ENCODE measurements around the gene ENPEP. TPM values are rescaled to one million over a fixed set of nuclear protein-coding genes. Genes with fewer than 3 reads are reported as not detected.
"Not testable (repeated sequence)": the region's sequence is repeated elsewhere in the genome, so short reads cannot be mapped to it uniquely, and the experiment has no call there.

Gene ENPEP
- total and polyA plus RNA-seq, 2 experiments from 2014 or later: 3.7 to 8.7 TPM

DNA sequence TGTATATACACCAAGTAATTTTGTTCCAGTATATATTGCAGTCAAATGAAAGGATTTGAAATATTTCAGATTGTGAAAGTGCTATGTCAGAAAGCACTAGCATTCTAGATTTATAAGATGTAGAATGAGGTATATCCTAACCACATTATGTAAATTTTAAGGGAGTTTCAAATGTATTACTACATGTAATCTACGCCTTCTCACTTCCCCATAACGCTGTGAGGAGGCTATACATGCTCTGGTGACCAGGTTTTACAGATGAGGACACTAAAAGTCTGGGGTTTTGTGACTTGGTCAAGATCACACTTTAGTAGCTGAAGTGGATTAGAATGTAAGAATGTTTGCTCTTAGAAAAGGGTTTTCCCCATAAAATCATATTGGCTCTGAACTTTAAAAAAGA, 8.1 kb downstream of the ENPEP start:
- no peaks in the 10 kb centered on the region for H3K79me2 ChIP-seq
- H3K9me3 ChIP-seq (ENCODE audit: low read depth): no peaks in the 10 kb centered on the region
- H3K4me1 ChIP-seq (ENCODE audit: insufficient read depth): peaks cover 34% of the 10 kb centered on the region
- H2AFZ ChIP-seq: no peak overlapping the region
- TF ChIP-seq EZH2 (IDR thresholded peaks at IDR 0.05; ENCODE audit: borderline replicate concordance) (no peak), EZH2phosphoT487 (IDR thresholded peaks at IDR 0.05; ENCODE audit: low read depth, severe bottlenecking, unreplicated experiment) (no peak)
- TF ChIP-seq, protein P1, sequence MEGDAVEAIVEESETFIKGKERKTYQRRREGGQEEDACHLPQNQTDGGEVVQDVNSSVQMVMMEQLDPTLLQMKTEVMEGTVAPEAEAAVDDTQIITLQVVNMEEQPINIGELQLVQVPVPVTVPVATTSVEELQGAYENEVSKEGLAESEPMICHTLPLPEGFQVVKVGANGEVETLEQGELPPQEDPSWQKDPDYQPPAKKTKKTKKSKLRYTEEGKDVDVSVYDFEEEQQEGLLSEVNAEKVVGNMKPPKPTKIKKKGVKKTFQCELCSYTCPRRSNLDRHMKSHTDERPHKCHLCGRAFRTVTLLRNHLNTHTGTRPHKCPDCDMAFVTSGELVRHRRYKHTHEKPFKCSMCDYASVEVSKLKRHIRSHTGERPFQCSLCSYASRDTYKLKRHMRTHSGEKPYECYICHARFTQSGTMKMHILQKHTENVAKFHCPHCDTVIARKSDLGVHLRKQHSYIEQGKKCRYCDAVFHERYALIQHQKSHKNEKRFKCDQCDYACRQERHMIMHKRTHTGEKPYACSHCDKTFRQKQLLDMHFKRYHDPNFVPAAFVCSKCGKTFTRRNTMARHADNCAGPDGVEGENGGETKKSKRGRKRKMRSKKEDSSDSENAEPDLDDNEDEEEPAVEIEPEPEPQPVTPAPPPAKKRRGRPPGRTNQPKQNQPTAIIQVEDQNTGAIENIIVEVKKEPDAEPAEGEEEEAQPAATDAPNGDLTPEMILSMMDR (IDR thresholded peaks at IDR 0.05; ENCODE audit: poor library complexity): no peak
- H3K36me3 ChIP-seq (replicated peaks; ENCODE audit: insufficient read depth, low read depth): no peaks in the 10 kb centered on the region
- WGBS (ENCODE audit: low lambda C conversion rate, missing lambda C conversion rate): 90% methylated on average over 2 of the region's 2 CpGs
- H3K4me3 ChIP-seq: no peak overlapping the region
- H3K27me3 ChIP-seq: no peaks in the 10 kb centered on the region
- H3K27ac ChIP-seq: peak overlapping the region; percentile 39
- H4K20me1 ChIP-seq (ENCODE audit: insufficient read depth, poor library complexity, severe bottlenecking): no peaks in the 10 kb centered on the region
- H3K9me2 ChIP-seq (replicated peaks; ENCODE audit: insufficient read depth): no peaks in the 10 kb centered on the region
- no peak for DNase-seq (ENCODE audit: low spot score)
- H3K4me2 ChIP-seq: no peak overlapping the region

DNA sequence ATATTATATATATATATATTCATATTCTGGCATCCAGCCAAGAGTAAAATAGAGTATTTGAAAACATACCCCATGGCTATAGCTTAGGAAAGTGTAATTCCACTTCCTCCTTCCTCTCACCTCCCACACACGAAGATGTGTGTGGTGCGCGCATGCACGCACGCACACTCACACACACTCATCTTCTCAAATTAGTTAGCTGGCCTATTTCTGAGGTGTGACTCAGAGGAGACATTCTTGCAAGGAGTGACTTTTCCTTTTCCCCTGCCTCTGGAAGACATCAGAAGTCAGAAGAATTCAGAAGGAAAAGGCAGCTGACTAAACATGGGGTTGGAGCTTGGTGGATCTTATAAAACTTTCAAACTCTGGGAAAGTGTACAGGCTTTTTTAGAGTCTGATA, 8.8 kb downstream of the ENPEP start:
- DNase-seq (ENCODE audit: low spot score): peak; percentile 46
- H3K4me3 ChIP-seq: no peak overlapping the region
- H3K27ac ChIP-seq: peak overlapping the region; percentile 30
- H2AFZ ChIP-seq: no peak overlapping the region
- H3K4me1 ChIP-seq (ENCODE audit: insufficient read depth): peaks cover 34% of the 10 kb centered on the region
- no peak overlapping the region for H3K4me2 ChIP-seq
- WGBS (ENCODE audit: low lambda C conversion rate, missing lambda C conversion rate): 57% methylated on average over 5 of the region's 5 CpGs
- no peak for TF ChIP-seq EZH2phosphoT487 (IDR thresholded peaks at IDR 0.05; ENCODE audit: low read depth, severe bottlenecking, unreplicated experiment)
- no peaks in the 10 kb centered on the region for H3K9me3 ChIP-seq (ENCODE audit: low read depth)
- no peaks in the 10 kb centered on the region for H3K79me2 ChIP-seq
- no peaks in the 10 kb centered on the region for H4K20me1 ChIP-seq (ENCODE audit: insufficient read depth, poor library complexity, severe bottlenecking)
- H3K9me2 ChIP-seq (replicated peaks; ENCODE audit: insufficient read depth): no peaks in the 10 kb centered on the region
- no peaks in the 10 kb centered on the region for H3K27me3 ChIP-seq
- no peaks in the 10 kb centered on the region for H3K36me3 ChIP-seq (replicated peaks; ENCODE audit: insufficient read depth, low read depth)

- 22% methylated on average over 1 of the region's 1 CpG for WGBS (ENCODE audit: low lambda C conversion rate, missing lambda C conversion rate)
- peaks cover 34% of the 10 kb centered on the region for H3K4me1 ChIP-seq (ENCODE audit: insufficient read depth)
- DNase-seq (ENCODE audit: low spot score): no peak
- H3K27ac ChIP-seq: peak overlapping the region; percentile 30
- H4K20me1 ChIP-seq (ENCODE audit: insufficient read depth, poor library complexity, severe bottlenecking): no peaks in the 10 kb centered on the region
- H3K9me3 ChIP-seq (ENCODE audit: low read depth): no peaks in the 10 kb centered on the region
- TF ChIP-seq EZH2 (IDR thresholded peaks at IDR 0.05; ENCODE audit: borderline replicate concordance) (no peak), EZH2phosphoT487 (IDR thresholded peaks at IDR 0.05; ENCODE audit: low read depth, severe bottlenecking, unreplicated experiment) (no peak)
- TF ChIP-seq, protein P1 (IDR thresholded peaks at IDR 0.05; ENCODE audit: poor library complexity): no peak
- no peaks in the 10 kb centered on the region for H3K79me2 ChIP-seq
- no peak overlapping the region for H3K4me3 ChIP-seq
- peak overlapping the region; percentile 53 for H3K4me2 ChIP-seq
- no peaks in the 10 kb centered on the region for H3K36me3 ChIP-seq (replicated peaks; ENCODE audit: insufficient read depth, low read depth)
- H2AFZ ChIP-seq: no peak overlapping the region
- H3K27me3 ChIP-seq: no peaks in the 10 kb centered on the region
- H3K9me2 ChIP-seq (replicated peaks; ENCODE audit: insufficient read depth): no peaks in the 10 kb centered on the region
These were observed 9.5 kb downstream of the ENPEP start for GRCh38 chr4:110485452-110485851.

GRCh38 chr4:110486256-110486655, 10.3 kb downstream of the ENPEP start:
- peaks cover 34% of the 10 kb centered on the region for H3K4me1 ChIP-seq (ENCODE audit: insufficient read depth)
- H4K20me1 ChIP-seq (ENCODE audit: insufficient read depth, poor library complexity, severe bottlenecking): no peaks in the 10 kb centered on the region
- H3K27me3 ChIP-seq: no peaks in the 10 kb centered on the region
- no peak for DNase-seq (ENCODE audit: low spot score)
- WGBS (ENCODE audit: low lambda C conversion rate, missing lambda C conversion rate): 48% methylated on average over 4 of the region's 4 CpGs
- H3K4me3 ChIP-seq: no peak overlapping the region
- H3K27ac ChIP-seq: peak overlapping the region; percentile 46
- no peaks in the 10 kb centered on the region for H3K36me3 ChIP-seq (replicated peaks; ENCODE audit: insufficient read depth, low read depth)
- TF ChIP-seq, protein P1 (IDR thresholded peaks at IDR 0.05; ENCODE audit: poor library complexity): no peak
- TF ChIP-seq EZH2 (IDR thresholded peaks at IDR 0.05; ENCODE audit: borderline replicate concordance) (no peak), EZH2phosphoT487 (IDR thresholded peaks at IDR 0.05; ENCODE audit: low read depth, severe bottlenecking, unreplicated experiment) (no peak)
- H3K4me2 ChIP-seq: peak overlapping the region; percentile 53
- no peak overlapping the region for H2AFZ ChIP-seq
- no peaks in the 10 kb centered on the region for H3K79me2 ChIP-seq
- no peaks in the 10 kb centered on the region for H3K9me2 ChIP-seq (replicated peaks; ENCODE audit: insufficient read depth)
- H3K9me3 ChIP-seq (ENCODE audit: low read depth): no peaks in the 10 kb centered on the region

DNA sequence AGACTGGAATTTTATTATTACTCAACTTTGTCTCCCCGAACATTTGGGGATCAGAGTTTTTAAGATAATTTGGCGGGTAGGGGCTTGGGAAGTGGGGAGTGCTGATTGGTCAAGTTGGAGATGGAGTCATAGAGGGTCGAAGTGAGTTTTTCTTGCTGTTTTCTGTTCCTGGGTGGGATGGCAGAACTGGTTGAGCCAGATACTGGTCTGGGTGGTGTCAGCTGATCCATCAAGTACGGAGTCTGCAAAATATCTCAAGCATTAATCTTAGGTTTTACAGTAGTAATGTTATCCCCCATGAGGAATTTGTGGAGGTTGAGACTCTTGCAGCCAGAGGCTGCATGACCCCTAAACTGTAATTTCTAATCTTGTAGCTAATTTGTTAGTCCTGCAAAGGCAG, 10.9 kb downstream of the ENPEP start:
- not testable (repeated sequence) for H4K20me1 ChIP-seq (ENCODE audit: insufficient read depth, poor library complexity, severe bottlenecking); H3K9me3 ChIP-seq (ENCODE audit: low read depth); H3K4me3 ChIP-seq; H3K27me3 ChIP-seq; H2AFZ ChIP-seq; H3K79me2 ChIP-seq; H3K36me3 ChIP-seq (replicated peaks; ENCODE audit: insufficient read depth, low read depth); DNase-seq (ENCODE audit: low spot score); H3K9me2 ChIP-seq (replicated peaks; ENCODE audit: insufficient read depth)
- Histone ChIP-seq H3K27ac (peak overlapping the region; percentile 46), H3K4me2 (peak overlapping the region; percentile 53), H3K4me1 (ENCODE audit: insufficient read depth) (peaks cover 34% of the 10 kb centered on the region)
- 49% methylated on average over 4 of the region's 4 CpGs for WGBS (ENCODE audit: low lambda C conversion rate, missing lambda C conversion rate)

Data from hepatocyte (in vitro differentiated cells).